HEK293 (cell line): ENCODE data around the gene CCR3.

Experiments
- KLF9 ChIP-seq: fragments of 450-650 bp; formaldehyde crosslinking; IDR thresholded peaks from 2 replicates; pipeline ENCODE4 v1.5.1; 2016; ENCODE audit warnings: missing biosample characterization, missing genetic modification characterization, low read depth
- ZBTB21 ChIP-seq: fragments of 450-650 bp; formaldehyde crosslinking; IDR thresholded peaks from 2 replicates; pipeline ENCODE4 v1.5.1; 2017; ENCODE audit warnings: missing biosample characterization, missing genetic modification characterization
- ZNF398 ChIP-seq: fragments of 450-650 bp; formaldehyde crosslinking; IDR thresholded peaks from 2 replicates; pipeline ENCODE4 v1.5.1; 2017; ENCODE audit warnings: missing biosample characterization, missing genetic modification characterization
- ZNF777 ChIP-seq: fragments of 450-650 bp; formaldehyde crosslinking; IDR thresholded peaks from 2 replicates; pipeline ENCODE4 v1.5.1; 2017; ENCODE audit warnings: missing biosample characterization, missing genetic modification characterization, borderline replicate concordance

- no peak for TF ChIP-seq KLF9 (tag by site-specific recombination)
- no peak for TF ChIP-seq ZNF777 (tag by site-specific recombination)
- no peak for TF ChIP-seq ZNF398
- no peak for TF ChIP-seq ZBTB21 (tag by site-specific recombination)
Observed at GRCh38 chr3:46192939-46193338, 49.3 kb upstream of the CCR3 start.
